Stomach (tissue), 9 donors: ENCODE data around the gene TFF3. TPM values are rescaled to one million over a fixed set of nuclear protein-coding genes. Genes with fewer than 3 reads are reported as not detected.

Source experiments
- DNase-seq, 2 donors: peaks; one replicate each; pipeline versions ENCODE4 v3.0.0 to v3.0.0-alpha.2; 2013 to 2019
- H3K27ac ChIP-seq, 5 donors: fragments of 200-600 bp in 4 of 5; sonication (generic) in 4 of 5; one replicate each; pipeline ENCODE4 v1.5.1; 2013 to 2019; ENCODE audit warnings: mild to moderate bottlenecking in 1 of 5, moderate library complexity in 1 of 5
- H3K27me3 ChIP-seq, 3 donors: fragments of 200-600 bp; sonication (generic); one replicate each; pipeline ENCODE4 v1.5.1; 2017 to 2019; ENCODE audit warnings: mixed run types in 1 of 3
- H3K36me3 ChIP-seq, 4 donors: fragments of 200-600 bp; sonication (generic); 1 replicate in 3 of 4; 2 replicates in 1 of 4; pipeline ENCODE4 v1.5.1; 2016 to 2019
- H3K4me1 ChIP-seq, 4 donors: fragments of 200-600 bp; sonication (generic); one replicate each; pipeline ENCODE4 v1.5.1; 2016 to 2019
- H3K4me3 ChIP-seq, 4 donors: fragments of 200-600 bp; sonication (generic) in 3 of 4; one replicate each; pipeline ENCODE4 v1.5.1; 2016 to 2019; ENCODE audit warnings: mild to moderate bottlenecking in 1 of 4
- H3K9me3 ChIP-seq, 4 donors: fragments of 200-600 bp; sonication (generic); one replicate each; pipeline ENCODE4 v1.5.1; 2016 to 2019
- EP300 ChIP-seq: sonication (generic); formaldehyde crosslinking; IDR thresholded peaks from one replicate; pipeline ENCODE4 v1.6.1; 2017; ENCODE audit warnings: antibody characterized with exemption
- POLR2A ChIP-seq, 4 donors: fragments of 450-650 bp; IDR thresholded peaks; one replicate each; pipeline ENCODE4 v1.6.1; 2016; ENCODE audit warnings: antibody characterized with exemption in 4 of 4, control low read depth in 2 of 4, mild to moderate bottlenecking in 1 of 4, moderate library complexity in 1 of 4
- POLR2AphosphoS5 ChIP-seq, 3 donors: sonication (generic); formaldehyde crosslinking; IDR thresholded peaks; one replicate each; pipeline ENCODE4 v1.6.1; 2016; ENCODE audit warnings: antibody characterized with exemption in 3 of 3
- WGBS, 5 donors: extraction: QIAGEN DNeasy Blood & Tissue Kit in 3 of 5; methylation state at CpG; one replicate each; pipeline versions ENCODE4 v1.1.5 to v1.1.7; 2013 to 2018; 5-methylcytosine and 5-hydroxymethylcytosine counted together
- intact Hi-C: fragments of 100-400 bp; cut with DNase I; formaldehyde crosslinking; loops from one replicate; pipeline ENCODE4 v1.15.1; 2023; ENCODE audit warnings: low total_unique reads
- polyA plus RNA-seq, 3 donors: library from polyadenylated mRNA; stranded (reverse); fragments of 200-250 nt; gene quantifications; one replicate each; pipeline ENCODE4 v1.2.3, GENCODE V29; 2013
- total RNA-seq, 5 donors: library from RNA; depleted of rRNA; stranded (reverse); fragments of >200 nt; gene quantifications; one replicate each; pipeline versions ENCODE4 v1.1.0 to v1.2.3, GENCODE V29; 2014 to 2016
- TF ChIP-seq, protein P1 (sequence below), 7 experiments: fragments of 450-650 bp in 4 of 7; fragments of 200-600 bp in 3 of 7; sonication (generic) in 3 of 7; IDR thresholded peaks; one replicate each; pipeline ENCODE4 v1.5.1; 2016 to 2019; ENCODE audit warnings: antibody characterized with exemption in 7 of 7, control low read depth in 2 of 7, mild to moderate bottlenecking in 1 of 7
- donor health status: healthy with polysubstance abuse.
- donor health status: Bipolar disorder and iron deficiency.
- donor health status: healthy.

The TFF3 gene
- total and polyA plus RNA-seq, 8 donors, result 2.0 to 488 (median 27.3) TPM

DNA sequence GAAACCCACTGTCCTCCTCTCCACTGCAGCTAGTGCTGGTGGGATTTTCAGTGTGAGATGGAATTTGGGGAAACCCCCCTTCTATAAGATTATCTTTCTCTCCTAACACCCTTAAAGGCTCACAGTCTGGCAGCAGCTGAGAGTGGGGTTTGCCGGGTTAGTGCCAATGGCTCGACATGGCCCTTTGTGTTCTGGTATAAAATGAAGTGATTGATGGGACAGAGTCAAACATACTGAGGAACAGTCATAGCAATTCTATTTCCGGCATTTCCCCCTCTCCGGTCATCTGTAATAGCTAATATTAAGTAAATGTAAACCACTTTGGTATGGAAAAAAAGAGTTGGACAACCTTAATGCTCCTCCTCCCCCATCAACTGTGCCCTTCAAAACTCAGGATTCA, 37.6 kb downstream of the TFF3 start:
- no peaks in the 10 kb centered on the region for H3K4me1 ChIP-seq
- no peaks in the 10 kb centered on the region for H3K9me3 ChIP-seq
- H3K27me3 ChIP-seq, result no peaks in the 10 kb centered on the region
- H3K4me3 ChIP-seq, result no peak overlapping the region
- peaks cover 5 to 100% (median 95%) of the 10 kb centered on the region in 4 donors for H3K36me3 ChIP-seq
- TF ChIP-seq POLR2AphosphoS5 (IDR thresholded peaks at IDR 0.05) (no peak), EP300 (no peak), POLR2A (IDR thresholded peaks at IDR 0.05) (no peak)
- TF ChIP-seq, protein P1, sequence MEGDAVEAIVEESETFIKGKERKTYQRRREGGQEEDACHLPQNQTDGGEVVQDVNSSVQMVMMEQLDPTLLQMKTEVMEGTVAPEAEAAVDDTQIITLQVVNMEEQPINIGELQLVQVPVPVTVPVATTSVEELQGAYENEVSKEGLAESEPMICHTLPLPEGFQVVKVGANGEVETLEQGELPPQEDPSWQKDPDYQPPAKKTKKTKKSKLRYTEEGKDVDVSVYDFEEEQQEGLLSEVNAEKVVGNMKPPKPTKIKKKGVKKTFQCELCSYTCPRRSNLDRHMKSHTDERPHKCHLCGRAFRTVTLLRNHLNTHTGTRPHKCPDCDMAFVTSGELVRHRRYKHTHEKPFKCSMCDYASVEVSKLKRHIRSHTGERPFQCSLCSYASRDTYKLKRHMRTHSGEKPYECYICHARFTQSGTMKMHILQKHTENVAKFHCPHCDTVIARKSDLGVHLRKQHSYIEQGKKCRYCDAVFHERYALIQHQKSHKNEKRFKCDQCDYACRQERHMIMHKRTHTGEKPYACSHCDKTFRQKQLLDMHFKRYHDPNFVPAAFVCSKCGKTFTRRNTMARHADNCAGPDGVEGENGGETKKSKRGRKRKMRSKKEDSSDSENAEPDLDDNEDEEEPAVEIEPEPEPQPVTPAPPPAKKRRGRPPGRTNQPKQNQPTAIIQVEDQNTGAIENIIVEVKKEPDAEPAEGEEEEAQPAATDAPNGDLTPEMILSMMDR (IDR thresholded peaks at IDR 0.05), result no peak
- 62 to 78% (median 74%) methylated on average over 4 of the region's 4 CpGs for WGBS, 5 donors
- DNase-seq, result no peak
- intact Hi-C loops, result no loop called here
- no peak overlapping the region for H3K27ac ChIP-seq

GRCh38 chr21:42276526-42277154, 38.6 kb downstream of the TFF3 start:
- H3K27me3 ChIP-seq, result no peaks in the 10 kb centered on the region
- no peak overlapping the region for H3K4me3 ChIP-seq
- H3K27ac ChIP-seq, result no peak overlapping the region
- H3K9me3 ChIP-seq, result no peaks in the 10 kb centered on the region
- TF ChIP-seq POLR2AphosphoS5 (IDR thresholded peaks at IDR 0.05), result no peak
- TF ChIP-seq POLR2A (IDR thresholded peaks at IDR 0.05), result no peak
- TF ChIP-seq, protein P1 (IDR thresholded peaks at IDR 0.05), result no peak
- no peak for TF ChIP-seq EP300
- intact Hi-C loops, result no loop called here
- 86 to 93% (median 92%) methylated on average over 17 of the region's 17 CpGs for WGBS, 5 donors
- H3K36me3 ChIP-seq, result peaks cover 0 to 98% (median 94%) of the 10 kb centered on the region in 4 donors
- no peak for DNase-seq
- no peaks in the 10 kb centered on the region for H3K4me1 ChIP-seq

DNA sequence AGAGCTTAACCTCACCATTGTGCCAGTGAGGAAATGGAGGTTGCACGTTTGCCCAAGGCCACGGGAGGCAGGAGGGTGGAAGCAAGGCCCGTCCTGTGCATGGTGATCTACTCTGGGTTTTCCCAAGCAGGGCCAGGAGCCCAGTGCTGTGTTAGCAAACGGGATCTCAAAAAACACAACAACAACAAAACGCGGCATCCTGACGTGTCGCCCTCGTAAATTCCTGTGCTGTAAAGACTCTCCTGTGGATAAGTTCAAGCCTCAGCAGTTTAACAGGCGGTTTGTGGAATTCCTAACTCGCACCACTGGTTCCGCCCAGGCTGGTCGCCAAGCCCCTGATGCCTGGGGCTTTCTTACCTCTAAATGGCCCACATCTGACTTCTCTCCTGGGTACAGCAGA, 39.1 kb downstream of the TFF3 start:
- 81 to 87% (median 86%) methylated on average over 13 of the region's 13 CpGs for WGBS, 5 donors
- no peaks in the 10 kb centered on the region for H3K27me3 ChIP-seq

DNA sequence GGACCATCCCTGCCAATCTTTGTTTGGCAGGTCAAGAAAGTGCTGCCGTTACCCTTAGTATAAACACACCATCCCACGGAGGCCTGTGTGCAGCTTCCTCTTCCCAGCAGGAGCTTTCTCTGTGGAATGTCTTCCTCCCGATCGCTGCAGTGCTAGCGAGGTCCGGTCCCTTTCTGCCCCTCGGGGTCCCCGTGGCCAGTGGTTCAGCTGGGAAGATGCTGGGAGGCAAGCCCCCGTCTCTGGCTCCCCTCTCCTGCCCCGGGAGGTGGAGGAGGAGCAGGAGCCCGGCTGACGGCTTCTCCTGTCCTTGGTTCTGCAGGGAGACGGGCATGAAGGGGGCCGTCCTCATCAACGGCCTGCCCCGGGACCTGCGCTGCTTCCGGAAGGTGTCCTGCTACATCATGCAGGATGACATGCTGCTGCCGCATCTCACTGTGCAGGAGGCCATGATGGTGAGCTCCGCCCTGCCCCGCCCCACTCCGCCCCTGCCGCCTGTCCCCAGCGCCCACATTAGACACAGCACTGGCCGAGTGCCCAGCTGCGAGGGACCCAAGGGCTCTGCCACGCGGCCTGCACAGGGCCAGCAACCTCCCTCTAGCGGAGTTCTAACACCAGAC, 42.1 kb downstream of the TFF3 start:
- no peak for DNase-seq
- WGBS, 5 donors, result 79 to 89% (median 86%) methylated on average over 18 to 29 of the region's 29 CpGs
- Histone ChIP-seq H3K4me1 (peaks cover 0 to 15% (median under 1%) of the 10 kb centered on the region in 4 donors), H3K4me3 (no peak overlapping the region), H3K9me3 (no peaks in the 10 kb centered on the region), H3K27ac (no peak overlapping the region), H3K27me3 (no peaks in the 10 kb centered on the region), H3K36me3 (peaks cover 0 to 74% (median 69%) of the 10 kb centered on the region in 4 donors)
- intact Hi-C loops, result no loop called here
- no peak for TF ChIP-seq EP300
- TF ChIP-seq, protein P1 (IDR thresholded peaks at IDR 0.05), result no peak
- TF ChIP-seq POLR2AphosphoS5 (IDR thresholded peaks at IDR 0.05), result no peak
- TF ChIP-seq POLR2A (IDR thresholded peaks at IDR 0.05), result no peak

More for the DNA sequence above, 39.1 kb downstream of the TFF3 start:
- TF ChIP-seq EP300 (no peak), POLR2A (IDR thresholded peaks at IDR 0.05) (no peak), POLR2AphosphoS5 (IDR thresholded peaks at IDR 0.05) (no peak)
- TF ChIP-seq, protein P1 (IDR thresholded peaks at IDR 0.05), result no peak
- Histone ChIP-seq H3K4me1 (no peaks in the 10 kb centered on the region), H3K4me3 (no peak overlapping the region), H3K27ac (no peak overlapping the region), H3K9me3 (no peaks in the 10 kb centered on the region), H3K36me3 (peaks cover 0 to 98% (median 94%) of the 10 kb centered on the region in 4 donors)
- no peak for DNase-seq
- intact Hi-C loops, result no loop called here
